Loucy (cell line): Measurements from ENCODE around the gene CD36.

Experiments used
- CTCF ChIP-seq: fragments of 200-600 bp; sonication (generic); conservative IDR thresholded peaks from 2 replicates; pipeline ENCODE4 v1.5.1; 2014; ENCODE audit warnings: mild to moderate bottlenecking, antibody characterized with exemption, low read length
- EZH2phosphoT487 ChIP-seq: fragments of 200-600 bp; IDR thresholded peaks from 2 replicates; pipeline ENCODE4 v1.6.1; 2018; ENCODE audit warnings: antibody characterized with exemption, mild to moderate bottlenecking, moderate library complexity, borderline replicate concordance

GRCh38 chr7:80651471-80651870 lies 13.0 kb downstream of the CD36 start:
- TF ChIP-seq CTCF = no peak
- TF ChIP-seq EZH2phosphoT487 = no peak
